AG04450 (cell line): ENCODE results near the gene LCAT. TPM values are rescaled to one million over a fixed set of nuclear protein-coding genes. Genes with fewer than 3 reads are reported as not detected.

Experiments
- CTCF ChIA-PET: fragments of 300-600, 350-600 bp; formaldehyde crosslinking; extraction: SDS; loops from one replicate; lab custom pipeline; 2022; ENCODE audit warnings: antibody characterized with exemption, inconsistent platforms; lab: Charles Lee
- POLR2A ChIA-PET: fragments of 350-600 bp; formaldehyde crosslinking; extraction: SDS; loops from one replicate; lab custom pipeline; 2021; ENCODE audit warnings: antibody characterized with exemption, inconsistent platforms; lab: Yijun Ruan, JAX
- DNase-seq: peaks from one replicate; pipeline ENCODE4 v3.0.0-alpha.2; 2011; ENCODE audit warnings: low read depth, low spot score
- H3K27ac ChIP-seq: one replicate; pipeline ENCODE4 v1.5.1; 2012; ENCODE audit warnings: low read depth, low read length, control low read depth
- H3K27me3 ChIP-seq: one replicate; pipeline ENCODE4 v1.6.0; 2012; ENCODE audit warnings: low read length; ENCODE audit not compliant: control insufficient read depth, insufficient read depth
- H3K4me3 ChIP-seq: 2 replicates; pipeline ENCODE4 v1.5.1; 2011; ENCODE audit warnings: mild to moderate bottlenecking, low read depth, low read length, control low read depth
- H3K9me3 ChIP-seq: 2 replicates; pipeline ENCODE4 v1.5.1; 2012; ENCODE audit warnings: low read length; ENCODE audit not compliant: control insufficient read depth, insufficient read depth
- polyA plus RNA-seq: library from polyadenylated mRNA; depleted of rRNA; stranded (reverse); fragments of >200 nt; gene quantifications from 2 replicates; pipeline ENCODE4 v1.2.3, GENCODE V29; 2011; rRNA removed
- TF ChIP-seq, protein P1 (sequence below): IDR thresholded peaks from 2 replicates; pipeline ENCODE4 v1.5.1; 2011; ENCODE audit warnings: low read depth, low read length, control low read depth, inconsistent platforms

LCAT gene
- polyA plus RNA-seq, 1 experiment = 5.2 TPM

DNA sequence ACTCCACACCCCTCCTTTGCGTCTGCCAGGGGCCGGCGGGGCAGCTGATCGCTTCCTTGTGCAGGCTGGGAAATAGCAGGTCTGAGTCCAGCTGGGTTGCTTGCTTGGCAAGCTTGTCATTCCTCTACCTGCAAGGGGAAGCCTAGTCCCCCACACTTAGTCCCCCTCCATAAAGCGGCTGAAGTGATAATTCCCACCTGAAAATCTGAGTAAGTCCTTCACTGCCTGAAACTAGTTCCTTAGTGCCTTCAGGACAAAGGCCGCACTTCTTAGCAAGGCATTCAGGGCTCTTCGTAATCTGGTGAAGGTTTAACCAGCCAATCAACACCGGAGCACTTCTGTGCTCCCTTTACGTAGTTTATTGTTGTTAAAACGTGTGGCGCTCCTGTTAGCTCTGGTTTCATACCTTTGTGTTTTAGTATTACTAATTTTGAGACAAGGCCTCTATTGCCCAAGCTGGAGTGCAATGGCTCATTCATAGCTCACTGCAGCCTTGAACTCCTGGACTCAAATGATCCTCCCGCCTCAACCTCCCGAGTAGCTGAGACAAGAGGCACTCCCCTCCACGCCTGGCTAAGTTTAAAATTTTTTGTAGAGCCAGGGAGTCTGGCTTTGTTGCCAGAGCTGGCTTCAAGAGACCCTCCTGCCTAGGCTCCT is 50.0 kb downstream of the LCAT start:
- H3K4me3 ChIP-seq = peak overlapping the region; percentile 87
- H3K9me3 ChIP-seq = no peaks in the 10 kb centered on the region
- no peaks in the 10 kb centered on the region for H3K27me3 ChIP-seq
- ChIA-PET POLR2A (interaction anchor here (1.1 to 2.0 kb wide), 2 partner anchors 10 to 49 kb away, joined by 3 to 10 read pairs; partner anchors contain the start of gene NRN1L), CTCF (interaction anchor here (1.3 to 3.3 kb wide), 3 partner anchors 10 to 335 kb away, joined by 3 to 16 read pairs (median 3); partner anchors contain the start of gene NRN1L)
- TF ChIP-seq, protein P1, sequence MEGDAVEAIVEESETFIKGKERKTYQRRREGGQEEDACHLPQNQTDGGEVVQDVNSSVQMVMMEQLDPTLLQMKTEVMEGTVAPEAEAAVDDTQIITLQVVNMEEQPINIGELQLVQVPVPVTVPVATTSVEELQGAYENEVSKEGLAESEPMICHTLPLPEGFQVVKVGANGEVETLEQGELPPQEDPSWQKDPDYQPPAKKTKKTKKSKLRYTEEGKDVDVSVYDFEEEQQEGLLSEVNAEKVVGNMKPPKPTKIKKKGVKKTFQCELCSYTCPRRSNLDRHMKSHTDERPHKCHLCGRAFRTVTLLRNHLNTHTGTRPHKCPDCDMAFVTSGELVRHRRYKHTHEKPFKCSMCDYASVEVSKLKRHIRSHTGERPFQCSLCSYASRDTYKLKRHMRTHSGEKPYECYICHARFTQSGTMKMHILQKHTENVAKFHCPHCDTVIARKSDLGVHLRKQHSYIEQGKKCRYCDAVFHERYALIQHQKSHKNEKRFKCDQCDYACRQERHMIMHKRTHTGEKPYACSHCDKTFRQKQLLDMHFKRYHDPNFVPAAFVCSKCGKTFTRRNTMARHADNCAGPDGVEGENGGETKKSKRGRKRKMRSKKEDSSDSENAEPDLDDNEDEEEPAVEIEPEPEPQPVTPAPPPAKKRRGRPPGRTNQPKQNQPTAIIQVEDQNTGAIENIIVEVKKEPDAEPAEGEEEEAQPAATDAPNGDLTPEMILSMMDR = no peak
- DNase-seq = no peak
- peak overlapping the region; percentile 75 for H3K27ac ChIP-seq

DNA sequence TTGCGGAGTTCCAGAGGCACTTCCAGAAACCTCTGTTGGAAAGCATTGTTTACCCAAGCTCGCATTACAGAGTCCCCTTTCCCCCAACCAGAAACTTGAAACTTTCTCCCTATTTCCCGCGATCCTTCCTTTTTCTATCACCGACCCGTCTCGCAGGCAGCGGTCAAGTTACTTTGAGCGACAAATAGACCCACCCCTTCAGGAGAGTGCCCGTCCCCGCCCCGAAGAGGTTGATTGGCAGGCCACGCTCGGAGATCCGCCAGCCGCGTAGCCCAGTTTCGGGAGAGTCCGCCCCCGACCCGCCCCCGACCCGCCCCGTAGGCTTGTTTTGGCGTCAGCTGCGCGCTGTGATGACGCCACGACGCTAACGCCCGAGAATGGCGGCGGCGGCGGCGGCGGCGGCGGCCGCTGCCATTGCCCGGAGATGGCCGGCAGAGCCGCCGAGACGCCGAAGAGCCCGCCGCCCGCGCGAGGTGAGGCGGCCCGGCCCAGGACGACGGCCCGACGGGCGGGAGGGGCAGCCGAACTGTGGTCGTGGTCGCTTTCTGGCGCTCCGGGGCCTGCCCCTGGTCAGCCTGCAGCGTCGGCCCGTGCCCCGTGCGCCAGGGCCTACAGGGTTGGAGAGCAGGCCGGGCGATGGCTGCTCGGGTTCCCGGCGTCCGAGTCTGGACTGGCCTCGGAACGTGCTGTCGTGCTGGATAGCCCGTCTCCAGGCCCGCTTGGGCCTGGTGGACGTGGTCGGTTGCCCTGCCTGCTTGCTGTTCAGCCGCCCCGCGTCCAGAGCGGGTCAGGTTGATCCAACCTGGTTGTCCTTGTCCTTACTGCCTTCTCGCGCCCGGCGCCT is 50.8 kb downstream of the LCAT start, which contains the start of gene PSKH1:
Gene PSKH1 (plus strand): TSS at position 356 of the 844 bp plus-strand sequence. CDS start 15,496 bp downstream, outside the sequence.
- H3K9me3 ChIP-seq = no peaks in the 10 kb centered on the region
- DNase-seq = peak; percentile 79
- TF ChIP-seq, protein P1 = no peak
- no peaks in the 10 kb centered on the region for H3K27me3 ChIP-seq
- peak within 1 kb of the TSS; percentile 87 for H3K4me3 ChIP-seq
- ChIA-PET CTCF (interaction anchor here (0.6 to 3.3 kb wide), 8 partner anchors 9 to 335 kb away, joined by 3 to 16 read pairs (median 3); partner anchors contain the start of gene NRN1L), POLR2A (interaction anchor here (0.6 to 2.0 kb wide), 4 partner anchors 9 to 233 kb away, joined by 3 to 10 read pairs (median 3); partner anchors contain the start of genes ACD, EDC4 and NRN1L)
- H3K27ac ChIP-seq = peak within 1 kb of the TSS; percentile 75

DNA sequence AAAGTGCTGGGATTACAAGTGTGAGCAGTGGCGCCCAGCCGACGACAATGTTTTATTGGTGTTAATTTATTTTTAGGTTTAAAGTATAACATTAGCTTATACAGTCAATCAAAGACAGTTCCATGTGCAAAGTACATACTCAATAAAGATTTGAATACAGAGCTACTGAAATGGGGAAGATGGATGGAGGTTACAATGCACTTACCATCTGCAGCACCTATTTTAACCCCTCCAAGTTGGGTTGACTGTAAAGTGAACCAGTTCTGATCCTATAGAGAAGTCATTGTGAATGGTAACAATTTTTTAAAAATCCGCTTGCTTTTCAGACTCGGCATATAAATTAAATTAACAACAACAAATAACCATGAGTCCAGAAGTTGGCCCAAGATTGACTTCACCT is 51.5 kb downstream of the LCAT start:
- H3K27me3 ChIP-seq = no peaks in the 10 kb centered on the region
- TF ChIP-seq, protein P1 = no peak
- H3K27ac ChIP-seq = no peak overlapping the region
- ChIA-PET CTCF (interaction anchor here (0.6 to 3.3 kb wide), 6 partner anchors 9 to 336 kb away, joined by 3 to 16 read pairs (median 3); partner anchors contain the start of gene NRN1L), POLR2A (interaction anchor here (0.7 to 2.0 kb wide), 3 partner anchors 8 to 35 kb away, joined by 3 to 10 read pairs (median 3); partner anchors contain the start of genes EDC4 and NRN1L)
- H3K4me3 ChIP-seq = peak overlapping the region; percentile 59
- DNase-seq = no peak
- H3K9me3 ChIP-seq = no peaks in the 10 kb centered on the region

Other genes with a start within 250 kb of the LCAT start
- gene GFOD2, start 224.8 kb downstream of the LCAT start, polyA plus RNA-seq = 11.1 and 11.8 TPM in 2 replicates
- 11.3 and 11.7 TPM in 2 replicates for gene RANBP10, start 137.6 kb downstream of the LCAT start, polyA plus RNA-seq
- gene TSNAXIP1, start 137.2 kb downstream of the LCAT start, polyA plus RNA-seq = 0.92 and 1.1 TPM in 2 replicates
- 22.3 and 22.8 TPM in 2 replicates for gene THAP11, start 101.8 kb downstream of the LCAT start, polyA plus RNA-seq
- 151 and 190 TPM in 2 replicates for gene NUTF2, start 97.2 kb downstream of the LCAT start, polyA plus RNA-seq
- 17.9 and 21.7 TPM in 2 replicates for gene CENPT, start 96.4 kb downstream of the LCAT start, polyA plus RNA-seq
- 18.7 and 31.6 TPM in 2 replicates for gene EDC4, start 71.1 kb downstream of the LCAT start, polyA plus RNA-seq
- gene NRN1L, start 59.2 kb downstream of the LCAT start, polyA plus RNA-seq = 0.21 TPM in 1 of 2 replicates, not detected in the other
- 18.2 and 26.6 TPM in 2 replicates for gene PSKH1, start 50.9 kb downstream of the LCAT start, polyA plus RNA-seq
- 0.14 and 0.29 TPM in 2 replicates for gene CTRL, start 12.3 kb downstream of the LCAT start, polyA plus RNA-seq
- gene PSMB10, start 7.3 kb downstream of the LCAT start, polyA plus RNA-seq = 18.1 and 29.1 TPM in 2 replicates
- 48.1 and 63.0 TPM in 2 replicates for gene SLC12A4, start 24.5 kb upstream of the LCAT start, polyA plus RNA-seq
- not detected in 2 replicates for gene DPEP3, start 36.4 kb upstream of the LCAT start, polyA plus RNA-seq
- not detected in 2 replicates for gene DPEP2, start 55.4 kb upstream of the LCAT start, polyA plus RNA-seq
- gene DPEP2NB, start 71.8 kb upstream of the LCAT start, polyA plus RNA-seq = not detected in 2 replicates
- 7.6 and 8.1 TPM in 2 replicates for gene DDX28, start 79.1 kb upstream of the LCAT start, polyA plus RNA-seq
- 13.7 and 14.1 TPM in 2 replicates for gene DUS2, start 79.2 kb upstream of the LCAT start, polyA plus RNA-seq
- 13.8 and 16.7 TPM in 2 replicates for gene NFATC3, start 141.2 kb upstream of the LCAT start, polyA plus RNA-seq